Gastroesophageal sphincter (tissue), 3 donors: ENCODE data around the gene PRG2.

Experiments
- EP300 ChIP-seq: sonication (generic); formaldehyde crosslinking; IDR thresholded peaks from one replicate; pipeline ENCODE4 v1.6.1; 2017; ENCODE audit warnings: antibody characterized with exemption, mild to moderate bottlenecking
- POLR2A ChIP-seq, 2 donors: fragments of 450-650 bp; IDR thresholded peaks; one replicate each; pipeline ENCODE4 v1.6.1; 2017; ENCODE audit warnings: antibody characterized with exemption in 2 of 2, mild to moderate bottlenecking in 2 of 2, moderate library complexity in 1 of 2
- TF ChIP-seq, protein P1 (sequence below), 4 experiments: fragments of 200-600 bp in 2 of 4; fragments of 450-650 bp in 2 of 4; sonication (generic) in 1 of 4; IDR thresholded peaks; one replicate each; pipeline ENCODE4 v1.5.1; 2017 to 2019; ENCODE audit warnings: antibody characterized with exemption in 4 of 4, mild to moderate bottlenecking in 2 of 4, moderate library complexity in 2 of 4

- TF ChIP-seq, protein P1, sequence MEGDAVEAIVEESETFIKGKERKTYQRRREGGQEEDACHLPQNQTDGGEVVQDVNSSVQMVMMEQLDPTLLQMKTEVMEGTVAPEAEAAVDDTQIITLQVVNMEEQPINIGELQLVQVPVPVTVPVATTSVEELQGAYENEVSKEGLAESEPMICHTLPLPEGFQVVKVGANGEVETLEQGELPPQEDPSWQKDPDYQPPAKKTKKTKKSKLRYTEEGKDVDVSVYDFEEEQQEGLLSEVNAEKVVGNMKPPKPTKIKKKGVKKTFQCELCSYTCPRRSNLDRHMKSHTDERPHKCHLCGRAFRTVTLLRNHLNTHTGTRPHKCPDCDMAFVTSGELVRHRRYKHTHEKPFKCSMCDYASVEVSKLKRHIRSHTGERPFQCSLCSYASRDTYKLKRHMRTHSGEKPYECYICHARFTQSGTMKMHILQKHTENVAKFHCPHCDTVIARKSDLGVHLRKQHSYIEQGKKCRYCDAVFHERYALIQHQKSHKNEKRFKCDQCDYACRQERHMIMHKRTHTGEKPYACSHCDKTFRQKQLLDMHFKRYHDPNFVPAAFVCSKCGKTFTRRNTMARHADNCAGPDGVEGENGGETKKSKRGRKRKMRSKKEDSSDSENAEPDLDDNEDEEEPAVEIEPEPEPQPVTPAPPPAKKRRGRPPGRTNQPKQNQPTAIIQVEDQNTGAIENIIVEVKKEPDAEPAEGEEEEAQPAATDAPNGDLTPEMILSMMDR (IDR thresholded peaks at IDR 0.05): no peak
- TF ChIP-seq POLR2A (IDR thresholded peaks at IDR 0.05) (no peak), EP300 (no peak)
Observed at GRCh38 chr11:57376095-57377090, 14.1 kb downstream of the PRG2 start.
